H9 (cell line): Measurements from ENCODE around the gene CCNF. TPM values are rescaled to one million over a fixed set of nuclear protein-coding genes. Genes with fewer than 3 reads are reported as not detected.
A peak's percentile ranks its signal among the peaks of the same experiment; 100 is the strongest.

Source experiments
- DNase-seq: peaks from one replicate; pipeline ENCODE4 v3.0.0-alpha.2; 2017
- H2AFZ ChIP-seq: one replicate; pipeline ENCODE4 v1.6.1; 2013; ENCODE audit warnings: mild to moderate bottlenecking, low read length, control low read depth, moderate library complexity
- H2AK5ac ChIP-seq: 2 replicates; pipeline ENCODE4 v1.6.1; 2013; ENCODE audit warnings: low read length, control low read depth, mixed read lengths; ENCODE audit not compliant: insufficient read length
- H2BK120ac ChIP-seq: one replicate; pipeline ENCODE4 v1.6.1; 2013; ENCODE audit warnings: low read depth, mild to moderate bottlenecking, low read length, control low read depth, inconsistent platforms; ENCODE audit not compliant: poor library complexity, severe bottlenecking
- H2BK12ac ChIP-seq: 2 replicates; pipeline ENCODE4 v1.6.1; 2013; ENCODE audit warnings: low read length, control low read depth, mixed read lengths, low read depth; ENCODE audit not compliant: insufficient read length
- H2BK15ac ChIP-seq: 2 replicates; pipeline ENCODE4 v1.6.1; 2013; ENCODE audit warnings: low read depth, low read length, control low read depth
- H2BK20ac ChIP-seq: one replicate; pipeline ENCODE4 v1.6.1; 2013; ENCODE audit warnings: low read depth, mild to moderate bottlenecking, low read length, control low read depth, inconsistent platforms; ENCODE audit not compliant: poor library complexity, severe bottlenecking
- H2BK5ac ChIP-seq: 2 replicates; pipeline ENCODE4 v1.6.1; 2013; ENCODE audit warnings: low read length, control low read depth, mixed read lengths; ENCODE audit not compliant: insufficient read length
- H3K14ac ChIP-seq: 2 replicates; pipeline ENCODE4 v1.6.1; 2013; ENCODE audit warnings: low read length, control low read depth; ENCODE audit not compliant: insufficient read depth
- H3K18ac ChIP-seq: 2 replicates; pipeline ENCODE4 v1.6.1; 2013; ENCODE audit warnings: low read depth, mild to moderate bottlenecking, mixed read lengths, low read length, control low read depth; ENCODE audit not compliant: insufficient read length
- H3K23ac ChIP-seq: 2 replicates; pipeline ENCODE4 v1.6.1; 2013; ENCODE audit warnings: low read length, control low read depth, mixed read lengths, low read depth; ENCODE audit not compliant: insufficient read length
- H3K23me2 ChIP-seq: 2 replicates; pipeline ENCODE4 v1.6.1; 2013; ENCODE audit warnings: low read depth, mild to moderate bottlenecking, mixed read lengths, low read length, control low read depth; ENCODE audit not compliant: insufficient read length, poor library complexity, severe bottlenecking
- H3K27ac ChIP-seq: 2 replicates; pipeline ENCODE4 v1.5.1; 2013; ENCODE audit warnings: low read length, control low read depth, mixed read lengths, low read depth; ENCODE audit not compliant: insufficient read length
- H3K27me3 ChIP-seq: 2 replicates; pipeline ENCODE4 v1.6.1; 2013; ENCODE audit warnings: low read length, control low read depth, inconsistent platforms; ENCODE audit not compliant: insufficient read depth
- H3K4ac ChIP-seq: 2 replicates; pipeline ENCODE4 v1.6.1; 2013; ENCODE audit warnings: low read depth, mild to moderate bottlenecking, control low read depth, inconsistent platforms, low read length, moderate library complexity
- H3K4me1 ChIP-seq: 2 replicates; pipeline ENCODE4 v1.6.1; 2013; ENCODE audit warnings: low read length, control low read depth, inconsistent platforms; ENCODE audit not compliant: insufficient read depth
- H3K4me2 ChIP-seq: 2 replicates; pipeline ENCODE4 v1.6.1; 2013; ENCODE audit warnings: low read length, control low read depth, mixed read lengths; ENCODE audit not compliant: insufficient read length, insufficient read depth
- H3K56ac ChIP-seq: 2 replicates; pipeline ENCODE4 v1.6.1; 2013; ENCODE audit warnings: low read depth, mild to moderate bottlenecking, mixed read lengths, low read length, control low read depth; ENCODE audit not compliant: insufficient read length
- H3K79me1 ChIP-seq: 2 replicates; pipeline ENCODE4 v1.6.1; 2013; ENCODE audit warnings: low read depth, mild to moderate bottlenecking, moderate library complexity, low read length, control low read depth, inconsistent platforms; ENCODE audit not compliant: insufficient read depth, poor library complexity, severe bottlenecking
- H3K79me2 ChIP-seq: 2 replicates; pipeline ENCODE4 v1.6.1; 2013; ENCODE audit warnings: low read length, control low read depth, inconsistent platforms; ENCODE audit not compliant: insufficient read depth
- H3K9ac ChIP-seq: 2 replicates; pipeline ENCODE4 v1.6.1; 2013; ENCODE audit warnings: low read length, control low read depth, mixed read lengths; ENCODE audit not compliant: insufficient read length; ENCODE audit errors: extremely low read depth
- H3K9me3 ChIP-seq: one replicate; pipeline ENCODE4 v1.6.1; 2013; ENCODE audit warnings: low read depth, low read length, inconsistent platforms; ENCODE audit not compliant: control insufficient read depth
- H3T11ph ChIP-seq: one replicate; pipeline ENCODE4 v1.6.1; 2013; ENCODE audit warnings: mild to moderate bottlenecking, low read length, control low read depth, inconsistent platforms
- H4K20me1 ChIP-seq: one replicate; pipeline ENCODE4 v1.6.1; 2013; ENCODE audit not compliant: control insufficient read depth, insufficient read length, insufficient read depth
- H4K5ac ChIP-seq: 2 replicates; pipeline ENCODE4 v1.6.1; 2013; ENCODE audit warnings: low read depth, mild to moderate bottlenecking, mixed read lengths, low read length, control low read depth; ENCODE audit not compliant: insufficient read length
- H4K8ac ChIP-seq: replicated peaks from 2 replicates; pipeline ENCODE4 v1.6.1; 2013; ENCODE audit warnings: low read length, control low read depth, mixed read lengths, low read depth; ENCODE audit not compliant: insufficient read length
- H4K91ac ChIP-seq: 2 replicates; pipeline ENCODE4 v1.6.1; 2013; ENCODE audit warnings: low read depth, mild to moderate bottlenecking, moderate library complexity, mixed read lengths, low read length, control low read depth; ENCODE audit not compliant: insufficient read length
- H3K27ac Mint-ChIP-seq, 3 experiments: 2 replicates in 2 of 3; 3 replicates in 1 of 3; pipeline ENCODE4 v1.8.0; 2020 to 2021; ENCODE audit warnings: mixed read lengths in 3 of 3, mild to moderate bottlenecking in 1 of 3, moderate library complexity in 1 of 3
- H3K27me3 Mint-ChIP-seq: 2 replicates; pipeline ENCODE4 v1.8.0; 2021; ENCODE audit warnings: low read depth, mild to moderate bottlenecking, moderate library complexity, mixed read lengths
- H3K36me3 Mint-ChIP-seq, 3 experiments: 2 replicates in 2 of 3; 3 replicates in 1 of 3; pipeline ENCODE4 v1.8.0; 2020 to 2021; ENCODE audit warnings: low read depth in 3 of 3, mixed read lengths in 3 of 3; ENCODE audit not compliant: insufficient read depth in 1 of 3
- H3K4me1 Mint-ChIP-seq, 2 experiments: 2 replicates each; pipeline ENCODE4 v1.8.0; 2020; ENCODE audit warnings: mixed read lengths in 2 of 2
- H3K4me3 Mint-ChIP-seq, 2 experiments: 2 replicates in 1 of 2; 3 replicates in 1 of 2; pipeline ENCODE4 v1.8.0; 2020 to 2021; ENCODE audit warnings: mild to moderate bottlenecking in 2 of 2, mixed read lengths in 2 of 2, moderate library complexity in 1 of 2
- H3K9me3 Mint-ChIP-seq, 2 experiments: 2 replicates in 1 of 2; 3 replicates in 1 of 2; pipeline ENCODE4 v1.8.0; 2020; ENCODE audit warnings: mild to moderate bottlenecking in 2 of 2, mixed read lengths in 2 of 2, moderate library complexity in 1 of 2
- CTCF ChIP-seq: fragments of 200-600 bp; sonication (generic); conservative IDR thresholded peaks from 3 replicates; pipeline ENCODE4 v1.8.0; 2021; ENCODE audit warnings: antibody characterized with exemption, mild to moderate bottlenecking
- WGBS: extraction: QIAGEN DNeasy Blood & Tissue Kit; methylation state at CpG from one replicate; pipeline ENCODE4 v1.1.7; 2013; ENCODE audit warnings: missing lambda C conversion rate, low lambda C conversion rate, mixed read lengths; ENCODE audit not compliant: insufficient read length; ENCODE audit errors: extremely low coverage; 5-methylcytosine and 5-hydroxymethylcytosine counted together
- total RNA-seq: library from RNA; stranded (reverse); gene quantifications from 2 replicates; pipeline ENCODE4 v1.2.1, GENCODE V29; 2021

Gene CCNF
- total RNA-seq, 1 experiment from 2014 or later, result 61.6 TPM

GRCh38 chr16:2458887-2459646, 29.8 kb downstream of the CCNF start:
- Histone ChIP-seq H3K14ac (no peak overlapping the region), H3K4me1 (peaks cover 2% of the 10 kb centered on the region; the same call in 1 of the 2 replicates), H4K91ac (no peak overlapping the region), H2AK5ac (no peak overlapping the region), H2BK120ac (no peak overlapping the region), H3K9ac (peak overlapping the region; percentile 32), H4K8ac (no peak overlapping the region), H3K23me2 (peaks cover 11% of the 10 kb centered on the region), H3K27ac (no peak overlapping the region), H3K56ac (no peak overlapping the region), H3K9me3 (no peaks in the 10 kb centered on the region), H3K4me2 (peak overlapping the region; percentile 87), H2BK20ac (no peak overlapping the region), H2BK5ac (no peak overlapping the region), H3T11ph (no peak overlapping the region), H4K5ac (no peak overlapping the region), H2BK15ac (no peak overlapping the region), H3K23ac (no peak overlapping the region), H3K18ac (no peak overlapping the region), H2BK12ac (no peak overlapping the region), H4K20me1 (no peaks in the 10 kb centered on the region), H3K27me3 (no peaks in the 10 kb centered on the region), H3K79me1 (peaks cover 7% of the 10 kb centered on the region), H2AFZ (no peak overlapping the region), H3K79me2 (0 out of 2 replicates have a peak, but pooled peaks cover 2% of the 10 kb centered on the region), H3K4ac (no peak overlapping the region)
- peaks cover 9 to 20% of the 10 kb centered on the region in 2 experiments for H3K4me1 Mint-ChIP-seq
- no peaks in the 10 kb centered on the region for H3K9me3 Mint-ChIP-seq
- no CpG with 5 or more reads among the region's 18 CpGs for WGBS
- peak; percentile 52 for DNase-seq
- H3K36me3 Mint-ChIP-seq, result peaks cover 18 to 58% (median 56%) of the 10 kb centered on the region in 3 experiments; a peak in 6 of 7 replicates
- H3K27me3 Mint-ChIP-seq, result no peaks in the 10 kb centered on the region
- peak overlapping the region in 2 of 3 experiments; percentile 81 to 89; a peak in 5 of 7 replicates for H3K27ac Mint-ChIP-seq
- H3K4me3 Mint-ChIP-seq, result peak overlapping the region; percentile 73 to 88
- no peak for TF ChIP-seq CTCF
